CD4-positive, alpha-beta memory T cell (primary cell): ENCODE data around the gene C16orf87. TPM values are rescaled to one million over a fixed set of nuclear protein-coding genes. Genes with fewer than 3 reads are reported as not detected.
"Not testable (repeated sequence)": the region's sequence is repeated elsewhere in the genome, so short reads cannot be mapped to it uniquely, and the experiment has no call there.

Experiments
- CTCF ChIA-PET: fragments of 350-600 bp; sonication (Branson Sonifier 250); formaldehyde crosslinking; loops from one replicate; lab custom pipeline; 2021; ENCODE audit warnings: inconsistent platforms; ENCODE audit not compliant: partially characterized antibody; lab: Charles Lee
- POLR2A ChIA-PET: fragments of 350-600 bp; sonication (Branson Sonifier 250); formaldehyde crosslinking; loops from one replicate; lab custom pipeline; 2021; ENCODE audit not compliant: partially characterized antibody; lab: Charles Lee
- DNase-seq, 5 donors: peaks; one replicate each; pipeline versions ENCODE4 v3.0.0 to v3.0.0-alpha.2; 2020 to 2022; ENCODE audit warnings: mixed read lengths in 1 of 5
- H3K27ac ChIP-seq: one replicate; pipeline ENCODE4 v1.7.0; 2013; ENCODE audit warnings: low read depth, low read length
- H3K27me3 ChIP-seq: 2 replicates; pipeline ENCODE4 v1.7.0; 2013; ENCODE audit warnings: mild to moderate bottlenecking, low read length, moderate library complexity; ENCODE audit not compliant: insufficient read depth
- H3K36me3 ChIP-seq: 2 replicates; pipeline ENCODE4 v1.7.0; 2013; ENCODE audit warnings: mild to moderate bottlenecking, low read length, moderate library complexity; ENCODE audit not compliant: insufficient read depth
- H3K4me1 ChIP-seq: 2 replicates; pipeline ENCODE4 v1.7.0; 2013; ENCODE audit warnings: mild to moderate bottlenecking, low read length, moderate library complexity; ENCODE audit not compliant: insufficient read depth
- H3K4me3 ChIP-seq, 2 donors: one replicate each; pipeline ENCODE4 v1.7.0; 2013; ENCODE audit warnings: low read length in 2 of 2, mild to moderate bottlenecking in 1 of 2
- H3K9me3 ChIP-seq, 2 donors: one replicate each; pipeline ENCODE4 v1.7.0; 2013; ENCODE audit warnings: low read length in 2 of 2, control low read depth in 1 of 2; ENCODE audit not compliant: control insufficient read depth in 1 of 2
- H3K27ac Mint-ChIP-seq, 7 donors: one replicate each; pipeline ENCODE4 v1.8.0; 2020 to 2021; ENCODE audit warnings: mixed read lengths in 7 of 7, mild to moderate bottlenecking in 6 of 7, inconsistent platforms in 3 of 7, moderate library complexity in 3 of 7
- H3K27me3 Mint-ChIP-seq, 2 donors: one replicate each; pipeline ENCODE4 v1.8.0; 2020 to 2021; ENCODE audit warnings: mixed read lengths in 2 of 2
- H3K36me3 Mint-ChIP-seq, 2 donors: one replicate each; pipeline ENCODE4 v1.8.0; 2020 to 2021; ENCODE audit warnings: mixed read lengths in 2 of 2, inconsistent platforms in 1 of 2, mild to moderate bottlenecking in 1 of 2
- H3K4me1 Mint-ChIP-seq, 4 donors: one replicate each; pipeline ENCODE4 v1.8.0; 2020 to 2021; ENCODE audit warnings: mixed read lengths in 4 of 4, mild to moderate bottlenecking in 1 of 4
- H3K4me3 Mint-ChIP-seq, 8 donors: one replicate each; pipeline ENCODE4 v1.8.0; 2020 to 2021; ENCODE audit warnings: mixed read lengths in 8 of 8, mild to moderate bottlenecking in 7 of 8, moderate library complexity in 6 of 8, inconsistent platforms in 3 of 8
- H3K9me3 Mint-ChIP-seq, 8 donors: one replicate each; pipeline ENCODE4 v1.8.0; 2020 to 2021; ENCODE audit warnings: mixed read lengths in 8 of 8, mild to moderate bottlenecking in 5 of 8, inconsistent platforms in 3 of 8, moderate library complexity in 1 of 8
- intact Hi-C: fragments of 100-400 bp; cut with micrococcal nuclease; formaldehyde crosslinking; loops from one replicate; pipeline ENCODE4 v1.15.1; 2023
- polyA plus RNA-seq, 2 donors: library from polyadenylated mRNA; unstranded; fragments of 300-500 nt; fragmentation: Illumina TruSeq; gene quantifications; one replicate each; pipeline ENCODE4 v1.2.3, GENCODE V29; 2021
- total RNA-seq, 2 experiments: library from RNA; stranded (reverse); gene quantifications; one replicate each; pipeline ENCODE4 v1.2.3, GENCODE V29; 2021

The C16orf87 gene
- total and polyA plus RNA-seq, 4 experiments from 2014 or later = 5.8 to 15.5 (median 6.8) TPM

DNA sequence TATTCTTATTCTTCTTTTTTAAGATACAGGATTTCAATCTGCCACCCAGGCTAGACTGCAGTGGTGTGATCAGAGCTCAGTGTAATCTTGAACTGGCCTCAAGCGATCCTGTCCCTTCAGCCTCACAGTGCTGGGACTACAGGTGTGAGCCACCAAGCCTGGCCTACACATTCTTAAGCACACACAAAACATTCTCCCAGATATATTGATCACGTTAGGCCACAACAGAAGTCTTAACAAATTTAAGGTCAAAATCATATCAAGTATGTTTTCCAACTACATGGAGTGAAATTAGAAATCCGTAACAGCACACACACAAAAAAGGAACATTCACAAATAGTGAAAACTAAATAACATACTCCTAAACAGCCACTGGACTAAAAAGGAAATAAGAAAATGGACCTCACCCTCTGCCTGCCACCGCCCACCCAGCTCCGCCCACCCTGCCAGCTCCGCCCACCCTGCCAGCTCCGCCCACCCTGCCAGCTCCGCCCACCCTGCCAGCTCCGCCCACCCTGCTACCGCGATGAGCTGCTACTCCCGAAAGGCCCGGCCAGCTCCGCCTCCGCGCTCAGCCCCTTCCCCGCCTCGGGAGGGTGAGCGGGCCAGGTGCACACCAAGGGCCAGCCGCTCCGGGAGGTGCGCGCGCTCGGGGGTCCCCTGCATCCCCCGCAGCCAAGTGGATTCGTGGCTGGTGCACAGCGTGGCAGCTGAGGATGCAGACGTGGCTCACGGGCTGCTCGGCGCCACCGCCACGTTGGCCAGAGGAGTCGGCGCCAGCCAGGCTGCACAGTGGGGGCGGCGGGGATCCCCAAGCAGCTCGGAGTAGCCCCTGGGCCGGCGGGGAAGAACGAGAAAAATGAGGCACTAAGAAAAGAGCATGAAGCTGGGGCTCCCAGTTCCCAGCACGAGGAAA, 41.2 kb downstream of the C16orf87 start:
- POLR2A ChIA-PET = interaction anchor here (0.8 to 3.4 kb wide), 4 partner anchors 16 to 183 kb away, joined by 3 to 31 read pairs (median 5); partner anchors contain the start of gene C16orf87
- peak overlapping the region; percentile 15 for H3K27ac ChIP-seq
- H3K9me3 ChIP-seq = no peaks in the 10 kb centered on the region
- H3K27me3 Mint-ChIP-seq = no peaks in the 10 kb centered on the region
- H3K4me3 Mint-ChIP-seq = peak overlapping the region; percentile 79 to 90 (median 85)
- H3K9me3 Mint-ChIP-seq = peaks cover 0 to 20% (median 19%) of the 10 kb centered on the region in 8 donors
- H3K27ac Mint-ChIP-seq = peak overlapping the region; percentile 28 to 89 (median 87)
- H3K4me1 Mint-ChIP-seq = peaks cover 15 to 20% (median 17%) of the 10 kb centered on the region in 4 donors
- peaks cover 8% of the 10 kb centered on the region for H3K4me1 ChIP-seq
- H3K27me3 ChIP-seq = no peaks in the 10 kb centered on the region
- peaks cover 9 to 14% of the 10 kb centered on the region in 2 donors for H3K36me3 Mint-ChIP-seq
- intact Hi-C loops = loop anchor here (1.0 kb wide), 3 partner anchors 42 to 100 kb away; partner anchors contain the start of genes C16orf87, GPT2, ORC6 and VPS35
- H3K4me3 ChIP-seq = peak overlapping the region in 1 of 2 donors; percentile 76
- CTCF ChIA-PET = interaction anchor here (0.8 to 3.6 kb wide), 3 partner anchors 11 to 40 kb away, joined by 3 to 18 read pairs (median 4); no protein-coding TSS in a partner anchor
- no peaks in the 10 kb centered on the region for H3K36me3 ChIP-seq
- DNase-seq = peak; percentile 77 to 82 (median 79)

DNA sequence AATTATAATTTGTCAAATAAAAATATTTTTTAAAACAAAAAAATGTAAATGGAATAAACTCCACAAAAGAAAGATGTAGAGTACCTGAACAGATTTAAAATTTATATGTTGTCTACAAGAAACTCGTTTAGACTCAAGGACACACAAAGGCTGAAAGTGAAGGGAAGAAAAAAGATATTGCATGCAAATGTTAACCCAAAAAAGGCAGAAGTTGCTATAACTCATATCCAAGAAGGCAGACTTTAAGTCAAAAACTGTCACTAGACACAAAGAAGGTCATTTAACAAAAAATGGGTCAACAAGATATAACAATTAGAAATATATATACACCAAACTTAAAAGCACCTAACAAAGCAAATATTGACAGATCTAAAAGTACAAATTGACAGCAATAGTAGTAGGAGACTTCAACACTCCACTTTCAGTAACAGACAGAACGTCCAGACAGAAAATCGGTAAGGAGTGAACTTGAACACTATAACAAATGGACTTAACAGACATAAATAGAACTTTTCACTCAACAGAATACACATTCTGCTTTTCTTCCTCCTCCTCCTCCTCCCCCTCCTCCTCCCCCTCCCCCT, 42.0 kb downstream of the C16orf87 start:
- no peak for DNase-seq
- no peaks in the 10 kb centered on the region for H3K36me3 ChIP-seq
- no peaks in the 10 kb centered on the region for H3K27me3 ChIP-seq
- CTCF ChIA-PET = interaction anchor here (0.8 to 1.3 kb wide), 2 partner anchors 39 to 40 kb away, joined by 3 to 4 read pairs; no protein-coding TSS in a partner anchor
- peak overlapping the region; percentile 15 for H3K27ac ChIP-seq
- POLR2A ChIA-PET = interaction anchor here (1.4 kb wide), 1 partner anchor 28 kb away, joined by 3 read pairs; no protein-coding TSS in a partner anchor
- H3K27me3 Mint-ChIP-seq = no peaks in the 10 kb centered on the region
- peak overlapping the region in 4 of 7 donors; percentile 6 to 89 (median 61) for H3K27ac Mint-ChIP-seq
- H3K4me3 ChIP-seq = no peak overlapping the region
- no peaks in the 10 kb centered on the region for H3K9me3 ChIP-seq
- peaks cover 7 to 11% of the 10 kb centered on the region in 2 donors for H3K36me3 Mint-ChIP-seq
- peaks cover 15 to 20% (median 17%) of the 10 kb centered on the region in 4 donors for H3K4me1 Mint-ChIP-seq
- peaks cover 8% of the 10 kb centered on the region for H3K4me1 ChIP-seq
- peaks cover 0 to 15% (median 14%) of the 10 kb centered on the region in 8 donors for H3K9me3 Mint-ChIP-seq
- peak overlapping the region in 7 of 8 donors; percentile 17 to 90 (median 79) for H3K4me3 Mint-ChIP-seq
- intact Hi-C loops = no loop called here

DNA sequence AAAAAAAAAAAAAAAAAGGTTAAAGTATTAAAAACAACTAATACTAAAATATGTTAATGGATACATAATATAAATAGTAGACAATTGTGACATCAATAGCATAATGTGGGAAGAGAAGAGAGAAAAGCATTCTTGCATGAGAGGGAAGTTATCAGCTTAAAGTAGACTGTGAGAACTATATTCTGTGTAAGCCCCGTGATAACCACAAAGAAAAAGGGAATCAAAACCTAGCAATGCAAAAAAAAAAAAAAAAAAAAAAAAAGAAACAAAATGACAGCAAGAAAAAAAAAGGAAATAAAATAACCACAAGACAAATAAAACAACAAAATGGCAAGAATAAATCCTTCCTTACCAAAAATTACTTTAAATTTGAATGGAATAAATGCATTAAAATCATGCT, 43.1 kb downstream of the C16orf87 start:
- H3K4me1 ChIP-seq = peaks cover 8% of the 10 kb centered on the region
- Mint-ChIP-seq H3K36me3 (peaks cover 5 to 7% of the 10 kb centered on the region in 2 donors), H3K27ac (peak overlapping the region in 1 of 7 donors; percentile 36), H3K9me3 (peaks cover 0 to 13% (median 10%) of the 10 kb centered on the region in 8 donors), H3K4me1 (peaks cover 15 to 20% (median 18%) of the 10 kb centered on the region in 4 donors), H3K4me3 (no peak overlapping the region), H3K27me3 (no peaks in the 10 kb centered on the region)
- no peak overlapping the region for H3K4me3 ChIP-seq
- intact Hi-C loops = no loop called here
- H3K9me3 ChIP-seq = no peaks in the 10 kb centered on the region
- POLR2A ChIA-PET = no interaction called here
- CTCF ChIA-PET = no interaction called here
- no peak for DNase-seq
- no peak overlapping the region for H3K27ac ChIP-seq
- H3K36me3 ChIP-seq = no peaks in the 10 kb centered on the region
- H3K27me3 ChIP-seq = no peaks in the 10 kb centered on the region

GRCh38 chr16:46785076-46785845, 45.7 kb downstream of the C16orf87 start:
- intact Hi-C loops = no loop called here
- POLR2A ChIA-PET = no interaction called here

DNA sequence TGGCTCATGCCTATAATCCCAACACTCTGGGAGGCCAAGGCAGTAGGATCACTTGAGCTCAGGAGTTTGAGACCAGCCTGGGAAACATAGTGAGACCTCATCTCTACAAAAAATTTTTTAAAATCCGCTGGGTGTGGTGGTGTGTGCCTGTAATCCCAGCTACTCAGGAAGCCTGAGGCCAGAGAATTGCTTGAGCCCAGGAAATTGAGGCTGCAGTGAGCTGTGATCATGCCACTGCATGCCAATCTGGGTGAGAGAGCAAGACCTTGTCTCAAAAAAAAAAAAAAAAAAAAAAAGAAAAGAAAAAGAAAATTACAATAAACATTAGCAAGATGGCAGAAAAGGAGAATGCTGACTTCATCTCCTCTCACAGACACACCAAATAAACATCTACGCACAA, 46.4 kb downstream of the C16orf87 start:
- H3K4me3 ChIP-seq, intact Hi-C loops, H3K36me3 Mint-ChIP-seq, POLR2A ChIA-PET, H3K27me3 Mint-ChIP-seq, H3K27ac ChIP-seq, H3K27me3 ChIP-seq, H3K4me3 Mint-ChIP-seq, H3K9me3 ChIP-seq, H3K4me1 Mint-ChIP-seq, H3K27ac Mint-ChIP-seq, H3K4me1 ChIP-seq, H3K36me3 ChIP-seq, DNase-seq: not testable (repeated sequence)
- H3K9me3 Mint-ChIP-seq = peaks cover 0 to 13% (median 9%) of the 10 kb centered on the region in 8 donors
- CTCF ChIA-PET = interaction anchor here (0.7 to 1.2 kb wide), 2 partner anchors 19 to 43 kb away, joined by 3 read pairs; no protein-coding TSS in a partner anchor

More at GRCh38 chr16:46785076-46785845, 45.7 kb downstream of the C16orf87 start:
- peaks cover 2% of the 10 kb centered on the region for H3K4me1 ChIP-seq
- H3K9me3 ChIP-seq = no peaks in the 10 kb centered on the region
- Mint-ChIP-seq H3K36me3 (peaks cover 2 to 7% of the 10 kb centered on the region in 2 donors), H3K27ac (no peak overlapping the region), H3K9me3 (peaks cover 0 to 13% (median 9%) of the 10 kb centered on the region in 8 donors), H3K4me1 (peaks cover 9 to 12% (median 11%) of the 10 kb centered on the region in 4 donors), H3K27me3 (no peaks in the 10 kb centered on the region), H3K4me3 (no peak overlapping the region)
- no peak overlapping the region for H3K27ac ChIP-seq
- H3K4me3 ChIP-seq = no peak overlapping the region
- CTCF ChIA-PET = interaction anchor here (0.7 to 1.2 kb wide), 2 partner anchors 19 to 43 kb away, joined by 3 read pairs; no protein-coding TSS in a partner anchor
- H3K36me3 ChIP-seq = no peaks in the 10 kb centered on the region
- no peak for DNase-seq
- H3K27me3 ChIP-seq = no peaks in the 10 kb centered on the region

- H3K27me3 ChIP-seq = no peaks in the 10 kb centered on the region
- ChIA-PET CTCF (no interaction called here), POLR2A (no interaction called here)
- H3K9me3 ChIP-seq = no peaks in the 10 kb centered on the region
- no peak overlapping the region for H3K4me3 ChIP-seq
- no peaks in the 10 kb centered on the region for H3K36me3 ChIP-seq
- H3K27ac ChIP-seq = no peak overlapping the region
- Mint-ChIP-seq H3K27me3 (no peaks in the 10 kb centered on the region), H3K4me1 (peaks cover 0 to 4% (median 2%) of the 10 kb centered on the region in 4 donors), H3K9me3 (peaks cover 0 to 13% (median 9%) of the 10 kb centered on the region in 8 donors), H3K4me3 (no peak overlapping the region), H3K27ac (no peak overlapping the region), H3K36me3 (peaks cover 0 to 7% of the 10 kb centered on the region in 2 donors)
- no peak for DNase-seq
- intact Hi-C loops = no loop called here
- H3K4me1 ChIP-seq = no peaks in the 10 kb centered on the region
These were observed 47.2 kb downstream of the C16orf87 start for GRCh38 chr16:46783800-46784199.
